Duodenal mucosa (tissue), 2 donors: ENCODE results near the gene LEMD3.

ENCODE experiments used
- H3K27ac ChIP-seq: one replicate; pipeline ENCODE4 v1.7.0; 2013; ENCODE audit warnings: low read depth, low read length
- H3K27me3 ChIP-seq, 2 donors: one replicate each; pipeline ENCODE4 v1.7.0; 2013; ENCODE audit warnings: low read length in 2 of 2, control low read depth in 1 of 2; ENCODE audit not compliant: insufficient read depth in 2 of 2, control insufficient read depth in 1 of 2
- H3K36me3 ChIP-seq, 2 donors: one replicate each; pipeline ENCODE4 v1.7.0; 2013; ENCODE audit warnings: low read length in 2 of 2, control low read depth in 1 of 2; ENCODE audit not compliant: insufficient read depth in 2 of 2, control insufficient read depth in 1 of 2
- H3K4me1 ChIP-seq, 2 donors: one replicate each; pipeline ENCODE4 v1.7.0; 2013; ENCODE audit warnings: low read length in 2 of 2, control low read depth in 1 of 2; ENCODE audit not compliant: insufficient read depth in 2 of 2, control insufficient read depth in 1 of 2
- H3K4me3 ChIP-seq, 2 donors: one replicate each; pipeline ENCODE4 v1.7.0; 2013; ENCODE audit warnings: low read length in 2 of 2, low read depth in 1 of 2
- H3K9ac ChIP-seq, 2 donors: one replicate each; pipeline ENCODE4 v1.7.0; 2013; ENCODE audit warnings: low read length in 2 of 2, low read depth in 1 of 2
- H3K9me3 ChIP-seq, 2 donors: one replicate each; pipeline ENCODE4 v1.7.0; 2013; ENCODE audit warnings: low read length in 2 of 2, control low read depth in 1 of 2; ENCODE audit not compliant: control insufficient read depth in 1 of 2

LEMD3 gene

DNA sequence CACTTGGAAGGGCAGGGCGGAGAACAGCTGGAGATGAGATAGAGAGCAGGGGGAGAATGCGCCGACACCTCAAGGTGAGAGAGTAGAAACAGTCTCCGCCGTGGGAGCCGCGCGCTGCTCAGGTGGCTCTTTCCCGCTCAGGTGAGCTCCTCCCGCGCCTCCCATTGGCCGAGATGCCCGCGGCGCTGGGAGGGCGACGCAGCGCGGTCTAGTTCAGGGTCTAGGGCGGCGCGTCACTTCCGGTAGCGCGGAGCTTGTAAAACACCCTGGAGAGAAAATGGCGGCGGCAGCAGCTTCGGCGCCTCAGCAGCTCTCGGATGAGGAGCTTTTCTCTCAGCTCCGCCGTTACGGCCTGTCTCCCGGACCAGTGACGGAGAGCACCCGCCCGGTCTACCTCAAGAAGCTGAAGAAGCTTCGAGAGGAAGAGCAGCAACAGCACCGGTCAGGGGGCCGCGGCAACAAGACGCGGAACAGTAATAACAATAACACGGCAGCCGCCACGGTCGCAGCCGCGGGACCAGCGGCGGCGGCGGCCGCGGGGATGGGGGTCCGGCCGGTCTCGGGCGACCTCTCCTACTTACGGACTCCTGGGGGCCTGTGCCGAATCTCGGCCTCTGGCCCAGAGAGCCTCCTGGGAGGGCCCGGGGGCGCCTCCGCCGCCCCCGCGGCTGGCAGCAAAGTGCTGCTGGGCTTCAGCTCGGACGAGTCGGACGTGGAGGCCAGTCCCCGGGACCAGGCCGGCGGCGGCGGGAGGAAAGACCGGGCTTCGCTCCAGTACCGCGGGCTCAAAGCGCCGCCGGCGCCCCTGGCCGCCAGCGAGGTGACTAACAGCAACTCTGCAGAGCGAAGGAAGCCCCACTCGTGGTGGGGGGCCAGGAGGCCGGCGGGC lies at the start of gene LEMD3:
Gene LEMD3 (plus strand): TSS at position 264 of the 889 bp plus-strand sequence. CDS start 14 bp downstream, at position 278.
- H3K27ac ChIP-seq, result peak within 1 kb of the TSS; percentile 89
- H3K4me1 ChIP-seq, result peaks cover 28 to 46% of the 10 kb centered on the region in 2 donors

DNA sequence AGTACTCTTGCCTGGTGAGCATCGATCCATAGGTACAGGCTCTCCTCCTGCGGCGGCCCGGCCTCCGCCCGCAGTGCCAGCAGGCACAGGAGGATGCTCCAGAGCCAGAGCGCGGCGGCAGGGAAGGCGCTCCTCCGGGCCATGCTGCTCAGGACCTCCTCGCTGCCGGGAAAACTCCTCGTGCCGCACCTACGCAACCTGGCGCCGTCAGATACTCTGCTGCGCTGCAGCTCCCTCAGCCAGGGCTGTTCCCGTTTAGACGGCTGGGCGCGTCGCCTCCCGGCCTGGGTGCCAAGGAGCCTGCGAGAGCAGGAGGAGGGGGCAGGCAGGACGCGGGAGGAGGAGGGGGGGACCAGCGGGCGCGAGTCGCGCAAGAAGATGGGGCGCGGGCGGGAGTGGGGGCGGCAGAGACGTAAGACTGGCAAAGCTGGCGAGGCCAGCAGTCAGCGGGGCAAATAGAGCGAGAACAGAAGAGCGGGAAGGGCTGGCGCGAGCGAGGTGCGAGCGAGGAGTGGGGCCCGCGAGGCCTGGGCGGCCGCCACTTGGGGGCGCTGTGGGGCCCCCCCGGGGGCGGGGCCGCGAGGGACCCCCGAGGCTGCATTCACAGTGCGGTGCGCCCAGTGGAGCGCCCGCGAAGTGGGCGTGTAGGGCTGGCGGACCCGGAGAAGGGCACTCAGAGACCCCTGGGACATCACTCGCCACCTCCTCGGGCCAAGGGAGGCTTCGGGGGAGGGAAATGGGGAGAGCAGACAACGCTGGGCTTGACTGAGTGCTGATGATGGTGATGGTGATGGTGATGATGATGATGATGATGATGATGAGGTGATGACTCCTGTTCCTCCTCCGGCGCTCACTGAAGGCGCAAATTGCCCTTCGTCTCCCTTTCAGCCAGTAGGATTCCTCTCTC lies 48.1 kb upstream of the LEMD3 start, which contains the start of gene WIF1:
Gene WIF1 (minus strand): TSS at position 257 of the 907 bp plus-strand sequence. CDS start 114 bp downstream, at position 143.
- Histone ChIP-seq H3K4me3 (peak within 1 kb of the TSS; percentile 15 to 38), H3K27me3 (peaks cover 34 to 52% of the 10 kb centered on the region in 2 donors), H3K9me3 (no peaks in the 10 kb centered on the region), H3K4me1 (peaks cover 0 to 5% of the 10 kb centered on the region in 2 donors), H3K9ac (no peak within 1 kb of the TSS), H3K36me3 (no peaks in the 10 kb centered on the region), H3K27ac (no peak within 1 kb of the TSS)

More for the DNA sequence above, at the start of gene LEMD3:
- Histone ChIP-seq H3K9me3 (no peaks in the 10 kb centered on the region), H3K36me3 (no peaks in the 10 kb centered on the region), H3K9ac (peak within 1 kb of the TSS; percentile 91 to 92), H3K4me3 (peak within 1 kb of the TSS; percentile 82 to 91), H3K27me3 (no peaks in the 10 kb centered on the region)

GRCh38 chr12:65121956-65122469 lies 47.4 kb upstream of the LEMD3 start:
- H3K9ac ChIP-seq, result no peak overlapping the region
- H3K27me3 ChIP-seq, result peaks cover 34 to 56% of the 10 kb centered on the region in 2 donors
- no peaks in the 10 kb centered on the region for H3K36me3 ChIP-seq
- no peak overlapping the region for H3K4me3 ChIP-seq
- H3K9me3 ChIP-seq, result no peaks in the 10 kb centered on the region
- H3K27ac ChIP-seq, result no peak overlapping the region
- peaks cover 0 to 5% of the 10 kb centered on the region in 2 donors for H3K4me1 ChIP-seq

- no peak overlapping the region for H3K27ac ChIP-seq
- no peak overlapping the region for H3K9ac ChIP-seq
- H3K4me3 ChIP-seq, result no peak overlapping the region
- H3K9me3 ChIP-seq, result no peaks in the 10 kb centered on the region
- no peaks in the 10 kb centered on the region for H3K36me3 ChIP-seq
- H3K4me1 ChIP-seq, result peaks cover 0 to 5% of the 10 kb centered on the region in 2 donors
- H3K27me3 ChIP-seq, result peaks cover 31 to 56% of the 10 kb centered on the region in 2 donors
Observed at GRCh38 chr12:65122703-65123102, 46.7 kb upstream of the LEMD3 start.

DNA sequence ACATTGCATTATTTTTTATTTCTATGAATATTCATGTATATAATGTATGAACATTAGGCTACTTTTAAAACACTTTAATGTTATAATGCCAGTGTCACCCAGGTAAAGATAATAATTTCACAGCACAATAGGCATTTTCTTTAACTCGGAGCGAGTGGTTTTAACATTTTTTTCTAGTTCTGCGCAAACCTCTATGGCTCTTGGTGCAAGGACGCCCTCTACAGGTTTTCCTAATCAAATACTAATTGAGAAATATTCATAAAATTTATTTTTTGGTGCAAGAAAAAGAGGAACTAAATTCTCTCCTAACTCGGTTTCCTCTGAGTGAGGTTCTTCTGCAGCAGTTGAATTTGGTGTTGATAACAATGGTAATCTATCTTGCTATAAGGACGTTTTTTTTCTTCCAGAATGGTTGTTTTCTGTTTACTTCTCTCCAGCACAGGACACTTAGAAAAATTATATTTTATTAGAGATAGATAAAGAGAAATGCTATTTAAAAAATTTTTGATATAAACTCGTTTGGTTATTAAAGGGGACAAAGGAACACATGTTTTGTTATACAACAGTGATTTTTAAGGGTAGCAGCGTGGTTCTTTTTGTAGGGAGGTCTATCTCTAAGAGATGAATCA lies 45.8 kb upstream of the LEMD3 start:
- Histone ChIP-seq H3K36me3 (no peaks in the 10 kb centered on the region), H3K27ac (no peak overlapping the region), H3K27me3 (peaks cover 30 to 54% of the 10 kb centered on the region in 2 donors), H3K4me3 (no peak overlapping the region), H3K9me3 (no peaks in the 10 kb centered on the region), H3K9ac (no peak overlapping the region), H3K4me1 (peaks cover 0 to 5% of the 10 kb centered on the region in 2 donors)

GRCh38 chr12:65125247-65125646 lies 44.1 kb upstream of the LEMD3 start:
- H3K4me1 ChIP-seq, result peaks cover 0 to 5% of the 10 kb centered on the region in 2 donors
- H3K4me3 ChIP-seq, result no peak overlapping the region
- no peaks in the 10 kb centered on the region for H3K36me3 ChIP-seq
- no peaks in the 10 kb centered on the region for H3K9me3 ChIP-seq
- H3K27ac ChIP-seq, result no peak overlapping the region
- no peak overlapping the region for H3K9ac ChIP-seq
- peaks cover 24 to 39% of the 10 kb centered on the region in 2 donors for H3K27me3 ChIP-seq

GRCh38 chr12:65125975-65126374 lies 43.4 kb upstream of the LEMD3 start:
- H3K27ac ChIP-seq, result no peak overlapping the region
- H3K9me3 ChIP-seq, result no peaks in the 10 kb centered on the region
- no peak overlapping the region for H3K9ac ChIP-seq
- H3K36me3 ChIP-seq, result no peaks in the 10 kb centered on the region
- H3K4me3 ChIP-seq, result no peak overlapping the region
- peaks cover 0 to 1% of the 10 kb centered on the region in 2 donors for H3K4me1 ChIP-seq
- H3K27me3 ChIP-seq, result peaks cover 16 to 34% of the 10 kb centered on the region in 2 donors

DNA sequence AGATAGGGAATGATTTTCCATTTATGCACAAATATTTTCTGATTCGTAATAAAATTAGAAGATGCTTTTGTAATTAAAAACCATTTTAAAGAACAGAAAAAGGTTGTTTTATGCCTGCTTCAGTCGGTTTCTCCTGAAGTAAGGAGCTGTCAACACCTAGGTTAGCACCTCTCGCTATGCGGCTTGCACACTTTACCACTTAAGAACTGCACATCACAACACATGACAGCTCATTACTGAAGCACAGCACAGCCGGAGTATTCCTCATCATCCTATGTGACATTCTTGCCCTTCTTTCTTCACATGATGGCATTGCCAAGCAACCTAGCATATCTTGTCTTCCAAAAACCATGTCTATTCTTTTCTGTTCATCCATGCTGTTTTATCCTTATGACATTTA lies 42.9 kb upstream of the LEMD3 start:
- H3K27me3 ChIP-seq, result peaks cover 15 to 31% of the 10 kb centered on the region in 2 donors

GRCh38 chr12:65133879-65134278 lies 35.5 kb upstream of the LEMD3 start:
- H3K9me3 ChIP-seq, result no peaks in the 10 kb centered on the region
- H3K27ac ChIP-seq, result no peak overlapping the region
- no peak overlapping the region for H3K9ac ChIP-seq
- no peaks in the 10 kb centered on the region for H3K4me1 ChIP-seq
- H3K36me3 ChIP-seq, result no peaks in the 10 kb centered on the region
- peaks cover 0 to 4% of the 10 kb centered on the region in 2 donors for H3K27me3 ChIP-seq
- H3K4me3 ChIP-seq, result no peak overlapping the region

More for the DNA sequence above, 42.9 kb upstream of the LEMD3 start:
- Histone ChIP-seq H3K27ac (no peak overlapping the region), H3K9me3 (no peaks in the 10 kb centered on the region), H3K4me3 (no peak overlapping the region), H3K9ac (no peak overlapping the region), H3K36me3 (no peaks in the 10 kb centered on the region), H3K4me1 (no peaks in the 10 kb centered on the region)
